Common myeloid progenitor, CD34-positive (primary cell): ENCODE results near the gene CSNK1D.

Experiments
- CTCF ChIA-PET: fragments of 350-600 bp; sonication (Branson Sonifier 250); formaldehyde crosslinking; loops from one replicate; lab custom pipeline; 2021; ENCODE audit warnings: antibody characterized with exemption; lab: Charles Lee
- POLR2A ChIA-PET: fragments of 350-600 bp; sonication (Branson Sonifier 250); formaldehyde crosslinking; loops from one replicate; lab custom pipeline; 2021; ENCODE audit warnings: antibody characterized with exemption; lab: Charles Lee
- DNase-seq, 3 donors: peaks; one replicate each; pipeline versions ENCODE4 v3.0.0 to v3.0.0-alpha.2; 2013
- H3K27ac ChIP-seq, 2 experiments: 1 replicate in 1 of 2; 2 replicates in 1 of 2; pipeline ENCODE4 v1.7.0; 2013; ENCODE audit warnings: inconsistent platforms in 2 of 2, low read length in 2 of 2, mild to moderate bottlenecking in 2 of 2, low read depth in 1 of 2, moderate library complexity in 1 of 2; ENCODE audit not compliant: severe bottlenecking in 2 of 2, insufficient read depth in 1 of 2, poor library complexity in 1 of 2
- H3K27me3 ChIP-seq, 5 experiments: replicated peaks in 2 of 5; 1 replicate in 3 of 5; 2 replicates in 2 of 5; pipeline versions ENCODE4 v1.6.1 to v1.7.0; 2013; ENCODE audit warnings: low read length in 4 of 5, mild to moderate bottlenecking in 2 of 5, moderate library complexity in 2 of 5, inconsistent platforms in 1 of 5; ENCODE audit not compliant: insufficient read depth in 5 of 5, control insufficient read depth in 4 of 5
- H3K36me3 ChIP-seq, 4 experiments: 1 replicate in 2 of 4; 2 replicates in 2 of 4; pipeline versions ENCODE4 v1.6.1 to v1.7.0; 2013; ENCODE audit warnings: low read length in 3 of 4, control low read depth in 1 of 4, mild to moderate bottlenecking in 1 of 4; ENCODE audit not compliant: control insufficient read depth in 4 of 4, insufficient read depth in 4 of 4
- H3K4me1 ChIP-seq, 4 experiments: 1 replicate in 3 of 4; 2 replicates in 1 of 4; pipeline versions ENCODE4 v1.6.1 to v1.7.1; 2013; ENCODE audit warnings: low read length in 3 of 4, mild to moderate bottlenecking in 3 of 4, control low read depth in 1 of 4, inconsistent platforms in 1 of 4, moderate library complexity in 1 of 4; ENCODE audit not compliant: control insufficient read depth in 4 of 4, insufficient read depth in 4 of 4; ENCODE audit errors: control extremely low read depth in 1 of 4
- H3K4me3 ChIP-seq, 7 experiments: 1 replicate in 4 of 7; 2 replicates in 3 of 7; pipeline versions ENCODE4 v1.5.1 to v1.7.0; 2013; ENCODE audit warnings: mild to moderate bottlenecking in 7 of 7, low read length in 6 of 7, moderate library complexity in 6 of 7, inconsistent platforms in 2 of 7, low read depth in 2 of 7, control low read depth in 1 of 7; ENCODE audit not compliant: insufficient read depth in 4 of 7, control insufficient read depth in 1 of 7; ENCODE audit errors: extremely low read depth in 1 of 7
- H3K9me3 ChIP-seq, 5 experiments: 1 replicate in 4 of 5; 2 replicates in 1 of 5; pipeline versions ENCODE4 v1.6.1 to v1.7.1; 2013; ENCODE audit warnings: low read length in 4 of 5, mild to moderate bottlenecking in 2 of 5, inconsistent platforms in 1 of 5, low read depth in 1 of 5, moderate library complexity in 1 of 5; ENCODE audit not compliant: control insufficient read depth in 4 of 5, insufficient read depth in 2 of 5; ENCODE audit errors: control extremely low read depth in 1 of 5
- WGBS: methylation state at CpG from one replicate; pipeline ENCODE4 v1.1.5; 2013; ENCODE audit not compliant: insufficient coverage; 5-methylcytosine and 5-hydroxymethylcytosine counted together

The CSNK1D gene

GRCh38 chr17:82294064-82294773 lies 20.7 kb upstream of the CSNK1D start:
- DNase-seq: no peak
- Histone ChIP-seq H3K4me3 (no peak overlapping the region), H3K27ac (peak overlapping the region in 1 of 2 experiments; percentile 59), H3K9me3 (no peaks in the 10 kb centered on the region), H3K27me3 (no peaks in the 10 kb centered on the region), H3K36me3 (no peaks in the 10 kb centered on the region), H3K4me1 (peaks cover 7 to 55% (median 53%) of the 10 kb centered on the region in 4 experiments)
- POLR2A ChIA-PET: interaction anchor here (0.5 kb wide), 1 partner anchor 106 kb away, joined by 3 read pairs; no protein-coding TSS in a partner anchor
- CTCF ChIA-PET: interaction anchor here (3.0 kb wide), 1 partner anchor 11 kb away, joined by 10 read pairs; no protein-coding TSS in a partner anchor
- whole genome bisulfite sequencing: 93% methylated on average over 13 of the region's 15 CpGs

GRCh38 chr17:82292251-82293154 lies 19.0 kb upstream of the CSNK1D start:
- H3K27me3 ChIP-seq: no peaks in the 10 kb centered on the region
- CTCF ChIA-PET: interaction anchor here (0.7 to 3.0 kb wide), 6 partner anchors 8 to 30 kb away, joined by 3 to 10 read pairs (median 4); no protein-coding TSS in a partner anchor
- peak overlapping the region; percentile 53 to 85 (median 79) for H3K4me3 ChIP-seq
- POLR2A ChIA-PET: interaction anchor here (0.9 to 2.8 kb wide), 9 partner anchors 9 to 50 kb away, joined by 3 to 20 read pairs (median 5); partner anchors contain the start of gene CSNK1D
- H3K27ac ChIP-seq: peak overlapping the region; percentile 83 to 92
- H3K36me3 ChIP-seq: no peaks in the 10 kb centered on the region
- H3K4me1 ChIP-seq: peaks cover 7 to 38% (median 37%) of the 10 kb centered on the region in 4 experiments
- DNase-seq: peak; percentile 97 to 99 (median 98)
- no peaks in the 10 kb centered on the region for H3K9me3 ChIP-seq
- WGBS: 4% methylated on average over 79 of the region's 86 CpGs

- Histone ChIP-seq H3K36me3 (no peaks in the 10 kb centered on the region), H3K9me3 (peaks cover 0 to 3% (median 0%) of the 10 kb centered on the region in 5 experiments), H3K27me3 (no peaks in the 10 kb centered on the region), H3K27ac (peak overlapping the region; percentile 83 to 92), H3K4me3 (peak overlapping the region in 6 of 7 experiments; percentile 53 to 85 (median 80)), H3K4me1 (peaks cover 7 to 30% (median 29%) of the 10 kb centered on the region in 4 experiments)
- CTCF ChIA-PET: interaction anchor here (0.8 to 3.0 kb wide), 6 partner anchors 8 to 15 kb away, joined by 3 to 10 read pairs (median 4); no protein-coding TSS in a partner anchor
- WGBS: 89% methylated on average over 14 of the region's 19 CpGs
- POLR2A ChIA-PET: interaction anchor here (0.9 to 2.8 kb wide), 7 partner anchors 8 to 49 kb away, joined by 3 to 20 read pairs (median 7); partner anchors contain the start of gene CSNK1D
- DNase-seq: no peak
Measured at GRCh38 chr17:82291582-82292250, 18.2 kb upstream of the CSNK1D start.

GRCh38 chr17:82287868-82288801 lies 14.6 kb upstream of the CSNK1D start:
- DNase-seq: no peak
- ChIA-PET POLR2A (interaction anchor here (1.2 kb wide), 1 partner anchor 14 kb away, joined by 4 read pairs; the partner anchor contains the start of gene CSNK1D), CTCF (interaction anchor here (1.1 kb wide), 1 partner anchor 9 kb away, joined by 4 read pairs; no protein-coding TSS in a partner anchor)
- 92% methylated on average over 16 of the region's 19 CpGs for WGBS
- Histone ChIP-seq H3K27ac (peak overlapping the region in 1 of 2 experiments; percentile 59), H3K4me1 (peaks cover 3 to 18% (median 14%) of the 10 kb centered on the region in 4 experiments), H3K4me3 (no peak overlapping the region), H3K27me3 (no peaks in the 10 kb centered on the region), H3K9me3 (peaks cover 0 to 3% (median 0%) of the 10 kb centered on the region in 5 experiments), H3K36me3 (no peaks in the 10 kb centered on the region)

GRCh38 chr17:82287013-82287867 lies 13.7 kb upstream of the CSNK1D start:
- POLR2A ChIA-PET: interaction anchor here (1.2 kb wide), 1 partner anchor 13 kb away, joined by 4 read pairs; the partner anchor contains the start of gene CSNK1D
- no peak for DNase-seq
- Histone ChIP-seq H3K9me3 (peaks cover 0 to 3% (median 0%) of the 10 kb centered on the region in 5 experiments), H3K4me1 (peaks cover 3 to 19% (median 14%) of the 10 kb centered on the region in 4 experiments), H3K36me3 (no peaks in the 10 kb centered on the region), H3K4me3 (no peak overlapping the region), H3K27me3 (no peaks in the 10 kb centered on the region), H3K27ac (peak overlapping the region in 1 of 2 experiments; percentile 59)
- WGBS: 100% methylated on average over 3 of the region's 9 CpGs
- CTCF ChIA-PET: interaction anchor here (1.1 kb wide), 1 partner anchor 10 kb away, joined by 4 read pairs; no protein-coding TSS in a partner anchor
